ENCODE results near the gene GALNTL6. TPM values are rescaled to one million over a fixed set of nuclear protein-coding genes. Genes with fewer than 3 reads are reported as not detected.

The GALNTL6 gene
- polyA plus RNA-seq, 1 donor from 2014 or later: 14.9 TPM

DNA sequence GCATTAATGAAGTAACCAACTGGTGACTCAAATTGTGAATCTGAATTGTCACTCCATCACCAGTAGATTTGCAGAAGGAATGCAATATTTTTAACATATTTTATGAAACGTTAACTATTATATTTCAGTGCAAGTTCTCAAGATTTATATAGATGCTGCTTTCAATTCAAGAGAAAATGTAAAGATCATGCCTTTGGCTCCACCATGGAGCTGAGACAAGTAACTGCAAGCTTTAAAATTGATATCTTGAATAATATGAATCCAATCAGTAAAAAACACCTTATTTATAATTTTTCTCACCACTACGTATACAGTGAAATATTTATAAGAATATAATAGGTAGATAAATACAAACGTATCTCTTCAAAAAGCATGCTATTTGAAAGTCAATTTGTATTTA is 27.8 kb upstream of the GALNTL6 start:
- peaks cover 5% of the 10 kb centered on the region for H3K9me3 ChIP-seq (ENCODE audit: low read length)
- H3K79me2 ChIP-seq (replicated peaks; ENCODE audit: insufficient read depth, low read length): no peaks in the 10 kb centered on the region
- H3K27me3 ChIP-seq (ENCODE audit: insufficient read depth, low read depth, low read length): no peaks in the 10 kb centered on the region
- TF ChIP-seq RAD21 (conservative IDR thresholded peaks at IDR 0.05) (peak; percentile 89), EP300 (conservative IDR thresholded peaks at IDR 0.05; ENCODE audit: poor library complexity, severe bottlenecking) (no peak), SMC3 (conservative IDR thresholded peaks at IDR 0.05; ENCODE audit: poor library complexity) (peak; percentile 88), EZH2 (IDR thresholded peaks at IDR 0.05; ENCODE audit: borderline replicate concordance, insufficient read depth, low read length, poor library complexity, severe bottlenecking) (no peak), MXI1 (conservative IDR thresholded peaks at IDR 0.05; ENCODE audit: poor library complexity, severe bottlenecking) (no peak)
- TF ChIP-seq, protein P1, sequence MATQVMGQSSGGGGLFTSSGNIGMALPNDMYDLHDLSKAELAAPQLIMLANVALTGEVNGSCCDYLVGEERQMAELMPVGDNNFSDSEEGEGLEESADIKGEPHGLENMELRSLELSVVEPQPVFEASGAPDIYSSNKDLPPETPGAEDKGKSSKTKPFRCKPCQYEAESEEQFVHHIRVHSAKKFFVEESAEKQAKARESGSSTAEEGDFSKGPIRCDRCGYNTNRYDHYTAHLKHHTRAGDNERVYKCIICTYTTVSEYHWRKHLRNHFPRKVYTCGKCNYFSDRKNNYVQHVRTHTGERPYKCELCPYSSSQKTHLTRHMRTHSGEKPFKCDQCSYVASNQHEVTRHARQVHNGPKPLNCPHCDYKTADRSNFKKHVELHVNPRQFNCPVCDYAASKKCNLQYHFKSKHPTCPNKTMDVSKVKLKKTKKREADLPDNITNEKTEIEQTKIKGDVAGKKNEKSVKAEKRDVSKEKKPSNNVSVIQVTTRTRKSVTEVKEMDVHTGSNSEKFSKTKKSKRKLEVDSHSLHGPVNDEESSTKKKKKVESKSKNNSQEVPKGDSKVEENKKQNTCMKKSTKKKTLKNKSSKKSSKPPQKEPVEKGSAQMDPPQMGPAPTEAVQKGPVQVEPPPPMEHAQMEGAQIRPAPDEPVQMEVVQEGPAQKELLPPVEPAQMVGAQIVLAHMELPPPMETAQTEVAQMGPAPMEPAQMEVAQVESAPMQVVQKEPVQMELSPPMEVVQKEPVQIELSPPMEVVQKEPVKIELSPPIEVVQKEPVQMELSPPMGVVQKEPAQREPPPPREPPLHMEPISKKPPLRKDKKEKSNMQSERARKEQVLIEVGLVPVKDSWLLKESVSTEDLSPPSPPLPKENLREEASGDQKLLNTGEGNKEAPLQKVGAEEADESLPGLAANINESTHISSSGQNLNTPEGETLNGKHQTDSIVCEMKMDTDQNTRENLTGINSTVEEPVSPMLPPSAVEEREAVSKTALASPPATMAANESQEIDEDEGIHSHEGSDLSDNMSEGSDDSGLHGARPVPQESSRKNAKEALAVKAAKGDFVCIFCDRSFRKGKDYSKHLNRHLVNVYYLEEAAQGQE (IDR thresholded peaks at IDR 0.05; ENCODE audit: borderline replicate concordance): no peak
- TF ChIP-seq, protein P2, sequence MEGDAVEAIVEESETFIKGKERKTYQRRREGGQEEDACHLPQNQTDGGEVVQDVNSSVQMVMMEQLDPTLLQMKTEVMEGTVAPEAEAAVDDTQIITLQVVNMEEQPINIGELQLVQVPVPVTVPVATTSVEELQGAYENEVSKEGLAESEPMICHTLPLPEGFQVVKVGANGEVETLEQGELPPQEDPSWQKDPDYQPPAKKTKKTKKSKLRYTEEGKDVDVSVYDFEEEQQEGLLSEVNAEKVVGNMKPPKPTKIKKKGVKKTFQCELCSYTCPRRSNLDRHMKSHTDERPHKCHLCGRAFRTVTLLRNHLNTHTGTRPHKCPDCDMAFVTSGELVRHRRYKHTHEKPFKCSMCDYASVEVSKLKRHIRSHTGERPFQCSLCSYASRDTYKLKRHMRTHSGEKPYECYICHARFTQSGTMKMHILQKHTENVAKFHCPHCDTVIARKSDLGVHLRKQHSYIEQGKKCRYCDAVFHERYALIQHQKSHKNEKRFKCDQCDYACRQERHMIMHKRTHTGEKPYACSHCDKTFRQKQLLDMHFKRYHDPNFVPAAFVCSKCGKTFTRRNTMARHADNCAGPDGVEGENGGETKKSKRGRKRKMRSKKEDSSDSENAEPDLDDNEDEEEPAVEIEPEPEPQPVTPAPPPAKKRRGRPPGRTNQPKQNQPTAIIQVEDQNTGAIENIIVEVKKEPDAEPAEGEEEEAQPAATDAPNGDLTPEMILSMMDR (IDR thresholded peaks at IDR 0.05; ENCODE audit: poor library complexity, severe bottlenecking): peak; percentile 81
- H3F3A ChIP-seq (ENCODE audit: insufficient read depth, low read length, poor library complexity, severe bottlenecking): no peaks in the 10 kb centered on the region
- H3K9ac ChIP-seq (ENCODE audit: low read length): no peak overlapping the region
- H4K20me1 ChIP-seq (ENCODE audit: insufficient read depth): no peaks in the 10 kb centered on the region
- no peaks in the 10 kb centered on the region for H3K36me3 ChIP-seq (ENCODE audit: insufficient read depth, low read length)
- no peaks in the 10 kb centered on the region for H3K9me2 ChIP-seq (ENCODE audit: insufficient read depth, low read length)
- H3K27ac ChIP-seq (ENCODE audit: low read length): no peak overlapping the region
- H3K4me3 ChIP-seq (ENCODE audit: low read length): no peak overlapping the region
- H2AFZ ChIP-seq (ENCODE audit: low read depth, low read length): no peak overlapping the region
- H3K4me2 ChIP-seq (ENCODE audit: low read length): no peak overlapping the region

DNA sequence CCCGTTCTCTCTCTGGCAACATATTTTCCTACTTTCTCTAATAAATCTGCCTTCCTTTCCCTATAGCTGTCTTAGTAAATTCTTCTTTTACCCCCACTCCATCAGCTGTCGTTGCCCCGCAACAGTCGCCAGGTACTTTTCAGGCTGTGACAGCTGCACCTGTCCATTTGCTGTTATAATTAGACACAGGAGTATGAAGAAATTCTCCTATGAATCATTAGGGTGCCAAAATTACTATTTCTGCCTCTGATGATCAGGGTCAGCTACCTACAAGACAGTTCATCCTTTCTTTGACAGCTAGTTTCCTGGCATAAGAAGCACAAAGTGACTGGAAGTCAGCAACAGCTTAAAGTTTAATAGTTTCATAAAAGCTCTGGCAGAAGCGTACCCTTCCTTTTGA is 19.5 kb upstream of the GALNTL6 start:
- H3K27me3 ChIP-seq (ENCODE audit: insufficient read depth, low read depth, low read length): no peaks in the 10 kb centered on the region
- H4K20me1 ChIP-seq (ENCODE audit: insufficient read depth): no peaks in the 10 kb centered on the region
- no peak overlapping the region for H3K27ac ChIP-seq (ENCODE audit: low read length)

More for the DNA sequence above, 19.5 kb upstream of the GALNTL6 start:
- Histone ChIP-seq H3K79me2 (replicated peaks; ENCODE audit: insufficient read depth, low read length) (no peaks in the 10 kb centered on the region), H3K9ac (ENCODE audit: low read length) (no peak overlapping the region), H3K9me3 (ENCODE audit: low read length) (no peaks in the 10 kb centered on the region), H3K4me2 (ENCODE audit: low read length) (no peak overlapping the region), H3K4me3 (ENCODE audit: low read length) (no peak overlapping the region), H3K9me2 (ENCODE audit: insufficient read depth, low read length) (no peaks in the 10 kb centered on the region), H2AFZ (ENCODE audit: low read depth, low read length) (no peak overlapping the region), H3F3A (ENCODE audit: insufficient read depth, low read length, poor library complexity, severe bottlenecking) (no peaks in the 10 kb centered on the region), H3K36me3 (ENCODE audit: insufficient read depth, low read length) (no peaks in the 10 kb centered on the region)
- TF ChIP-seq, protein P2 (IDR thresholded peaks at IDR 0.05; ENCODE audit: poor library complexity, severe bottlenecking): no peak
- TF ChIP-seq EZH2 (IDR thresholded peaks at IDR 0.05; ENCODE audit: borderline replicate concordance, insufficient read depth, low read length, poor library complexity, severe bottlenecking): no peak
- TF ChIP-seq, protein P1 (IDR thresholded peaks at IDR 0.05; ENCODE audit: borderline replicate concordance): no peak
- no peak for TF ChIP-seq RAD21 (conservative IDR thresholded peaks at IDR 0.05)
